Ascending aorta (tissue), 2 donors: ENCODE results near the gene CST4. TPM values are rescaled to one million over a fixed set of nuclear protein-coding genes. Genes with fewer than 3 reads are reported as not detected.

ENCODE experiments used
- DNase-seq, 2 donors: peaks; one replicate each; pipeline ENCODE4 v3.0.0-alpha.2; 2019; ENCODE audit warnings: low spot score in 2 of 2
- H3K27ac ChIP-seq, 2 donors: fragments of 200-600 bp; sonication (generic); one replicate each; pipeline ENCODE4 v1.5.1; 2016 to 2017; ENCODE audit warnings: mild to moderate bottlenecking in 1 of 2
- H3K27me3 ChIP-seq: fragments of 200-600 bp; sonication (generic); one replicate; pipeline ENCODE4 v1.5.1; 2017
- H3K36me3 ChIP-seq, 2 donors: fragments of 200-600 bp; sonication (generic); one replicate each; pipeline ENCODE4 v1.5.1; 2016
- H3K4me1 ChIP-seq, 2 donors: fragments of 200-600 bp; sonication (generic); one replicate each; pipeline ENCODE4 v1.5.1; 2016 to 2017; ENCODE audit warnings: mild to moderate bottlenecking in 1 of 2
- H3K4me3 ChIP-seq, 2 donors: fragments of 200-600 bp; sonication (generic); one replicate each; pipeline ENCODE4 v1.5.1; 2016 to 2017; ENCODE audit warnings: mild to moderate bottlenecking in 1 of 2
- H3K9me3 ChIP-seq, 2 donors: fragments of 200-600 bp; sonication (generic); one replicate each; pipeline ENCODE4 v1.5.1; 2016
- CTCF ChIP-seq, 3 experiments: fragments of 200-600 bp in 2 of 3; fragments of 450-650 bp in 1 of 3; sonication (generic) in 2 of 3; IDR thresholded peaks; one replicate each; pipeline ENCODE4 v1.5.1; 2016 to 2019; ENCODE audit warnings: antibody characterized with exemption in 3 of 3, mild to moderate bottlenecking in 1 of 3, moderate library complexity in 1 of 3
- intact Hi-C: fragments of 100-400 bp; cut with DNase I; formaldehyde crosslinking; loops from one replicate; pipeline ENCODE4 v1.15.1; 2023
- total RNA-seq: library from RNA; depleted of rRNA; stranded (reverse); fragments of >200 nt; gene quantifications from one replicate; pipeline ENCODE4 v1.1.0, GENCODE V29; 2016

The CST4 gene
- total RNA-seq, 1 donor from 2014 or later: not detected

- intact Hi-C loops: no loop called here
- Histone ChIP-seq H3K27me3 (no peaks in the 10 kb centered on the region), H3K4me3 (no peak overlapping the region), H3K36me3 (no peaks in the 10 kb centered on the region), H3K9me3 (no peaks in the 10 kb centered on the region), H3K27ac (no peak overlapping the region), H3K4me1 (peaks cover 0 to 2% of the 10 kb centered on the region in 2 donors)
- no peak for TF ChIP-seq CTCF (IDR thresholded peaks at IDR 0.05)
- DNase-seq: no peak
Measured at GRCh38 chr20:23652371-23652770, 36.5 kb downstream of the CST4 start.

GRCh38 chr20:23651117-23651516 lies 37.7 kb downstream of the CST4 start:
- Histone ChIP-seq H3K27me3 (no peaks in the 10 kb centered on the region), H3K9me3 (no peaks in the 10 kb centered on the region), H3K36me3 (no peaks in the 10 kb centered on the region), H3K4me3 (no peak overlapping the region), H3K27ac (no peak overlapping the region), H3K4me1 (peaks cover 0 to 2% of the 10 kb centered on the region in 2 donors)
- TF ChIP-seq CTCF (IDR thresholded peaks at IDR 0.05): no peak
- DNase-seq: no peak
- intact Hi-C loops: no loop called here

GRCh38 chr20:23649830-23650417 lies 38.9 kb downstream of the CST4 start:
- H3K9me3 ChIP-seq: no peaks in the 10 kb centered on the region
- intact Hi-C loops: no loop called here
- TF ChIP-seq CTCF (IDR thresholded peaks at IDR 0.05): no peak
- DNase-seq: no peak
- H3K4me3 ChIP-seq: no peak overlapping the region
- no peaks in the 10 kb centered on the region for H3K4me1 ChIP-seq
- no peaks in the 10 kb centered on the region for H3K27me3 ChIP-seq
- no peak overlapping the region for H3K27ac ChIP-seq
- no peaks in the 10 kb centered on the region for H3K36me3 ChIP-seq

- Histone ChIP-seq H3K4me3 (no peak overlapping the region), H3K27ac (no peak overlapping the region), H3K36me3 (no peaks in the 10 kb centered on the region), H3K27me3 (no peaks in the 10 kb centered on the region), H3K9me3 (no peaks in the 10 kb centered on the region), H3K4me1 (no peaks in the 10 kb centered on the region)
- intact Hi-C loops: no loop called here
- no peak for DNase-seq
- no peak for TF ChIP-seq CTCF (IDR thresholded peaks at IDR 0.05)
Measured at GRCh38 chr20:23649242-23649641, 39.6 kb downstream of the CST4 start.

GRCh38 chr20:23647346-23647745 lies 41.5 kb downstream of the CST4 start:
- intact Hi-C loops: no loop called here
- TF ChIP-seq CTCF (IDR thresholded peaks at IDR 0.05): no peak
- Histone ChIP-seq H3K36me3 (no peaks in the 10 kb centered on the region), H3K4me1 (no peaks in the 10 kb centered on the region), H3K4me3 (no peak overlapping the region), H3K9me3 (no peaks in the 10 kb centered on the region), H3K27ac (no peak overlapping the region), H3K27me3 (no peaks in the 10 kb centered on the region)
- no peak for DNase-seq
